ENCODE data around the gene PPFIBP2. TPM values are rescaled to one million over a fixed set of nuclear protein-coding genes. Genes with fewer than 3 reads are reported as not detected.

The PPFIBP2 gene
- total RNA-seq, 1 experiment from 2014 or later, result 3.9 TPM

- Histone ChIP-seq H3K9me3 (replicated peaks) (no peaks in the 10 kb centered on the region), H3K4me3 (no peak overlapping the region), H3K4me1 (no peaks in the 10 kb centered on the region), H3K36me3 (no peaks in the 10 kb centered on the region), H3K27me3 (no peaks in the 10 kb centered on the region), H3K27ac (no peak overlapping the region)
- DNase-seq, result no peak
These were observed 123.8 kb downstream of the PPFIBP2 start for GRCh38 chr11:7637447-7638157.

DNA sequence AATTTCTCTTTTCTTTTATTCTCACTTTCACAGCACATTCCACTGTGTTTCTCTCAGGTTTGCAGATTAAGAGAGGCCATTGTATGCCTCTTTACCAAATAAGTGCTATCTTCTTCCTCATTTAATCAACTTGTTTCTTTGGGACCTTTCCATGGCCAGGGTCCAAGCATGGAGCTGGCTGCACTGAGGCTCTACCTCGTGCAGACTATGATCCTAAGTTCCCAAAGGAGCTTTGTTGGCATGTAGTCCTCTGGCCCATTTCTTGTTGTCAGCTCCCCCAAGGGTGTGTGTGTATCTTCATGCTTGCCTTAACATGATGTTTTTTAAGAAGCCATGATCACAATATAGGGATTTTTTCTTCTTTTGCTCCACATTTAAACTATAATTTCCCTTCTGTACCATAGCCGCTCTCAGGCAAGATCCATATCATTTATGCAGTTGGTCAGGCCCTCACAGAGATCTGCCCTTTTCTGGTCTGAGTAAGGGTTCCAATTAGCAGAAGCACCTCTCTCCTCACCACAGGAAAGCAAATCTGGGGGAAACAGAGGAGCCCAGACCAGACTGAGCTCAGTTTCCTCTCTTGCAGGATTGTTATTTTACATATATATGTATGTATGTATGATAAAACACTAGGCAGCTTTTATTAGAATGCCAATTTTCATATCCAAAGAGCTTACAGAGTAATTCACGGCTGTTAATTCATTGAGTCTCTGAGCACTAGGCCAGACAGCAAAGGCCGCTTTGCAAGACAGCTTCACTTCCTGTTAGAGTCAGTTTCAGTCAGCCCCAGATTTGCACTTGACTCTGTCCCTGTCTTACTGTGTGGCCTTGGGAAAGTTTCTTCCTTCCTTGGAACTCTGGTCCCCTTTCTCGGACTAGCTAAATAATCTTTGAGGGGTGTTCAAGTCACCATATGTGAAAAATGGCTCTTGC, 125.2 kb downstream of the PPFIBP2 start:
- Histone ChIP-seq H3K9me3 (replicated peaks) (no peaks in the 10 kb centered on the region), H3K27me3 (no peaks in the 10 kb centered on the region), H3K4me3 (no peak overlapping the region), H3K36me3 (no peaks in the 10 kb centered on the region), H3K4me1 (no peaks in the 10 kb centered on the region), H3K27ac (no peak overlapping the region)
- DNase-seq, result no peak

DNA sequence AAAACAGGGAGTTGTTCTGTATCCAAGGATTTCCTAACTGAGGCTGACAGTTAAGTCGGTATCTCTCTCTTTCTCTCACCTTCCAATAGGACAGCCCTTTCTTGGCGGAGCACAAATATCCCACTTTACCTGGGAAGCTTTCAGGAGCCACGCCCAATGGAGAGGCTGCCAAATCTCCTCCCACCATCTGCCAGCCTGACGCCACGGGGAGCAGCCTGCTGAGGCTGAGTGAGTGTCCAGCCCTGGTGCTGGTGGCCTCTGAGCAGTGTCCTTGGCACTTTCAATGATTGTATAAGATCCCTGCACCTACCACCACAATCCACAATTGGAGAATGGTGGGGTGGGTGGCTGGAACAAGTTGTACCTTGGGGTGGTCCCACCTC, 125.8 kb downstream of the PPFIBP2 start:
- H3K36me3 ChIP-seq, result no peaks in the 10 kb centered on the region
- no peak for DNase-seq
- H3K27me3 ChIP-seq, result no peaks in the 10 kb centered on the region
- H3K4me1 ChIP-seq, result no peaks in the 10 kb centered on the region
- no peak overlapping the region for H3K27ac ChIP-seq
- no peaks in the 10 kb centered on the region for H3K9me3 ChIP-seq (replicated peaks)
- H3K4me3 ChIP-seq, result no peak overlapping the region

DNA sequence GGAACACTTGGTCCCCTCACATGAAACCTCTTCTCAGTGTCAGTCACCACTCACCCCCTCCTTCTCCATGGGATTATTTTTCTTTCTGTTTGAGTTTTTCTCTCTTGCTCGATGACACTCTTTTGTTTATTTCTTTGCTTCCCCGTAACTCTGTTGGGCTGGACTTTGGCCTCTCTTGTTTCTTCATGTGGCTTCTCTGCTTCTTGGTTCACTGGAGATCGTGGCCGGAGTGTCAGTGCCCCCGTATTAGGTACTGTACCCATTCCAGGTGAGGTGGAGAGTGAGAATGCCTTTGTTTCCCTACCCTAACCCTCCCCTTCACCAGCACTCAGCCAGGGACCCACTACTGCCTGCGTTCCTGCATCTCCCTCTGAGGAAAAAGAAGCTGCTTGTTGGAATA, 127.0 kb downstream of the PPFIBP2 start:
- H3K27me3 ChIP-seq, result no peaks in the 10 kb centered on the region
- no peaks in the 10 kb centered on the region for H3K4me1 ChIP-seq
- DNase-seq, result no peak
- no peak overlapping the region for H3K4me3 ChIP-seq
- no peaks in the 10 kb centered on the region for H3K9me3 ChIP-seq (replicated peaks)
- no peak overlapping the region for H3K27ac ChIP-seq
- H3K36me3 ChIP-seq, result no peaks in the 10 kb centered on the region

GRCh38 chr11:7642747-7643146, 128.9 kb downstream of the PPFIBP2 start:
- DNase-seq, result no peak
- Histone ChIP-seq H3K4me3 (no peak overlapping the region), H3K9me3 (replicated peaks) (no peaks in the 10 kb centered on the region), H3K36me3 (no peaks in the 10 kb centered on the region), H3K27ac (no peak overlapping the region), H3K4me1 (no peaks in the 10 kb centered on the region), H3K27me3 (no peaks in the 10 kb centered on the region)

- Histone ChIP-seq H3K9me3 (replicated peaks) (no peaks in the 10 kb centered on the region), H3K27ac (no peak overlapping the region), H3K4me1 (no peaks in the 10 kb centered on the region)
These were observed 129.5 kb downstream of the PPFIBP2 start for GRCh38 chr11:7643314-7643713.

DNA sequence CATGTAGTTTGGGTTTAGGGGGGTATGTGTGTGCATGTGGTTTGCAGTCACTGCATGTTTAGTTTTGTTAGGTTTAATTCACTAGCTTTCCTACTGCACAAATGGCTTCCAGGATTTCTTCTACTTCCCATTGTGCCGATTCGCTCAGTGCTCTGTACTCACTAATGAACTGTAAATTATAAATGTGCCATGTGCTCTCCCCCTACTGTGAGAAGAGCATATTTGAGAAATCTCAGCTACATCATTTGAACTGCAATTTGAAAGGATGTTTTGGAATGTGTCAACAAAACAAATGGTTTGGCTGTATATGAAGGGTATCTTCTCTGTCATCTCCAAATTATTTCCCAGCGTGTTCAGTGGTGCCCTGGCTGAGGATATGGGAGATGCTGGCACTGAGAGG, 131.4 kb downstream of the PPFIBP2 start:
- DNase-seq, result no peak
- Histone ChIP-seq H3K27ac (no peak overlapping the region), H3K4me1 (no peaks in the 10 kb centered on the region), H3K27me3 (no peaks in the 10 kb centered on the region), H3K4me3 (no peak overlapping the region), H3K36me3 (no peaks in the 10 kb centered on the region), H3K9me3 (replicated peaks) (no peaks in the 10 kb centered on the region)

More at GRCh38 chr11:7643314-7643713, 129.5 kb downstream of the PPFIBP2 start:
- Histone ChIP-seq H3K4me3 (no peak overlapping the region), H3K27me3 (no peaks in the 10 kb centered on the region), H3K36me3 (no peaks in the 10 kb centered on the region)
- no peak for DNase-seq

DNA sequence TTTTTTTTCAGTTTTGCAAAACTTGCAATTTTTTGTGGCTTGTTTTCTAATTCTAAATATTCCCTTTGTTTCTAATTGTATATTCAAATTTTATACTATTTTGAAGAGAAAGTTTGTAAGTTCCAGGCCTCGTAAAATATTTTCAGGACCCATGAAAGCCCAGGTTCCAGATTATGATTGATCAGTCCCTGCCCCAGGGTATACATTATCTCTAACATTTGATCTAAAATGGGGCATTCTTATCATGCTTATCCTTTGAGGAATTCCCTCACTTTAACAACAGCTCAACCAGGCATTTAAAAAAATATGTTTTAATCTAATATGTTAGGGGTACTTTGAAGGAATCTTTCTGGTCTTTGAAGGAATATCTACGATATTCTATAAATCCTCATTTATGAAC, 133.1 kb downstream of the PPFIBP2 start:
- Histone ChIP-seq H3K27ac (no peak overlapping the region), H3K36me3 (no peaks in the 10 kb centered on the region), H3K4me3 (no peak overlapping the region), H3K9me3 (replicated peaks) (no peaks in the 10 kb centered on the region), H3K27me3 (no peaks in the 10 kb centered on the region), H3K4me1 (no peaks in the 10 kb centered on the region; the same call in 1 of the 2 replicates)
- DNase-seq, result no peak

DNA sequence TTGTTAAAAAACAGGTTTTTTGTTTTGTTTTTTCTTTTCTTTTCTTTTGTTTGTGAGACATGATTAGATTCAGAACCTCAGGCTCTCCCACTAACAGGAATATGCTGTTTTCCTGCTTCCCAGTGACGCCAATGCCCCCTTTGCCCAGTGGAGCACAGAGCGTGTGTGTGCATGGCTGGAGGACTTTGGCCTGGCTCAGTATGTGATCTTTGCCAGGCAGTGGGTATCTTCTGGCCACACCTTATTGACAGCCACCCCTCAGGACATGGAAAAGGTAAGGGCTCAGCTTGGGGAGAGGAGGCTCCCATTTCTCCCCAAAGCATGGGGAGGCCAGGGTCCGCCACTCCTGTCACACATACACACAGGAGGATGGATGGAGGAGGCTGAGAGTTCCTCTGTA, 134.5 kb downstream of the PPFIBP2 start:
- no peaks in the 10 kb centered on the region for H3K36me3 ChIP-seq

GRCh38 chr11:7651140-7651551, 137.3 kb downstream of the PPFIBP2 start:
- DNase-seq, result peak; percentile 27 to 47
- H3K4me3 ChIP-seq, result no peak overlapping the region
- H3K27ac ChIP-seq, result no peak overlapping the region
- H3K36me3 ChIP-seq, result no peaks in the 10 kb centered on the region
- no peaks in the 10 kb centered on the region; the same call in 1 of the 2 replicates for H3K4me1 ChIP-seq
- H3K27me3 ChIP-seq, result no peaks in the 10 kb centered on the region
- H3K9me3 ChIP-seq (replicated peaks), result no peaks in the 10 kb centered on the region

More for the DNA sequence above, 134.5 kb downstream of the PPFIBP2 start:
- Histone ChIP-seq H3K9me3 (replicated peaks) (no peaks in the 10 kb centered on the region), H3K27ac (no peak overlapping the region), H3K27me3 (no peaks in the 10 kb centered on the region), H3K4me1 (no peaks in the 10 kb centered on the region; the same call in 1 of the 2 replicates), H3K4me3 (no peak overlapping the region)
- DNase-seq, result no peak

- no peaks in the 10 kb centered on the region for H3K36me3 ChIP-seq
- H3K4me1 ChIP-seq, result no peaks in the 10 kb centered on the region; the same call in 1 of the 2 replicates
- H3K4me3 ChIP-seq, result no peak overlapping the region
- DNase-seq, result peak in 1 of 2 experiments; percentile 22
- H3K27me3 ChIP-seq, result no peaks in the 10 kb centered on the region
- H3K9me3 ChIP-seq (replicated peaks), result no peaks in the 10 kb centered on the region
- H3K27ac ChIP-seq, result no peak overlapping the region
These were observed 137.9 kb downstream of the PPFIBP2 start for GRCh38 chr11:7651700-7652099.

- Histone ChIP-seq H3K9me3 (replicated peaks) (no peaks in the 10 kb centered on the region), H3K4me1 (no peaks in the 10 kb centered on the region; the same call in 1 of the 2 replicates), H3K27me3 (no peaks in the 10 kb centered on the region), H3K36me3 (no peaks in the 10 kb centered on the region), H3K27ac (no peak overlapping the region), H3K4me3 (no peak overlapping the region)
- DNase-seq, result no peak
These were observed 140.5 kb downstream of the PPFIBP2 start for GRCh38 chr11:7654195-7654705.

- Histone ChIP-seq H3K4me1 (no peaks in the 10 kb centered on the region; the same call in 1 of the 2 replicates), H3K36me3 (no peaks in the 10 kb centered on the region), H3K27ac (no peak overlapping the region), H3K9me3 (replicated peaks) (no peaks in the 10 kb centered on the region), H3K4me3 (no peak overlapping the region), H3K27me3 (no peaks in the 10 kb centered on the region)
- DNase-seq, result no peak
These were observed 141.7 kb downstream of the PPFIBP2 start for GRCh38 chr11:7655253-7656217.

DNA sequence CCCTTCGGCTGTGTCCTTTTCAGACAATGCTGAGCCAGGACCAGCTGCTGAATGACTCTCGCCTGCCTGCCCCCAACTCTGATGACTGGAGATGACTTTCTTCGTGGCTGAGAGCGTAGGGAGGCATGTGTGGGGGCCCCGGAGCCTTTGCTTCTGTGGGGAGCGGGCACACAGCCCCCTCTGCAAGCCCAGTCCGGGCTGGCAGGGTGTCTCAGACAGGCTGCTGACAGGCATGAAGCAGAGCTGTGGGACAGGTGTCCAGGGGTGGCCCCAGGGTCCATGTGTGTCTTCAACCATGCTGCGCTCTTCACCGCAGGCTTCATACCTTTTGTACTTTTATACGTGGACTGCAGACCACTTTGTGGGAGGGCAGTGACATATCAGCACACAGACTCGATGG, 142.9 kb downstream of the PPFIBP2 start:
- Histone ChIP-seq H3K36me3 (no peaks in the 10 kb centered on the region), H3K4me1 (no peaks in the 10 kb centered on the region), H3K27ac (no peak overlapping the region), H3K4me3 (no peak overlapping the region), H3K27me3 (no peaks in the 10 kb centered on the region), H3K9me3 (replicated peaks) (no peaks in the 10 kb centered on the region)
- DNase-seq, result no peak

All from SJCRH30 (cell line).